Esophagus muscularis mucosa (tissue), 3 donors: Measurements from ENCODE around the gene IGFBP2.

Experiments used
- CTCF ChIP-seq, 3 experiments: fragments of 200-600 bp in 2 of 3; fragments of 450-650 bp in 1 of 3; sonication (generic) in 2 of 3; IDR thresholded peaks; one replicate each; pipeline ENCODE4 v1.5.1; 2017 to 2019; ENCODE audit warnings: antibody characterized with exemption in 3 of 3, mild to moderate bottlenecking in 2 of 3, moderate library complexity in 1 of 3
- POLR2A ChIP-seq: fragments of 450-650 bp; IDR thresholded peaks from one replicate; pipeline ENCODE4 v1.6.1; 2017; ENCODE audit warnings: antibody characterized with exemption, moderate library complexity, mild to moderate bottlenecking, low read depth

DNA sequence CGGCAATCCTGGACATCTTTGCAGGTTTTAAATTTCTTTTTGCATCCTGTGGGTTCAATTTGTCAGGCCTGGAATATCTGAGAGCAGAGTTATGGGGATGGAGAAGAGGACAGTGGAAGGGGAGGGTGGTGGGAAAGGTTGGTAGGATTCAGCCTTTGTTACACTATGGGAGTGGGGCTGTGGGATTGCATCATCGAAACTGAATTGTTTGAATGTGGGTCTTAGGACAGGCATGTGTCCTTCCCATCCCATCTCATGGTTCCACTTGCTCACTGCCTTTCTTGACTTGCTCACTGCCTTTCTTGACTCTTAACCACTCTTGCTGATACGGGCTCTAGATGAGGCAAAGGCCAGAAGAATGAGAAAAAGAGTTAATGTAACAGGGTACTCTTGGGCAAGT, 12.9 kb downstream of the IGFBP2 start:
- TF ChIP-seq CTCF (IDR thresholded peaks at IDR 0.05) = no peak
- no peak for TF ChIP-seq POLR2A
